ENCODE results near the gene MSI2.

Gene MSI2

GRCh38 chr17:57650548-57650947, 394.2 kb downstream of the MSI2 start:
- Histone ChIP-seq H3K27me3 (ENCODE audit: insufficient read depth, low read length) (no peaks in the 10 kb centered on the region), H2AFZ (ENCODE audit: insufficient read depth, low read length, poor library complexity) (no peak overlapping the region), H3K4me1 (ENCODE audit: control insufficient read depth in 1 of 2, insufficient read depth in 2 of 2, low read length in 2 of 2) (peaks cover 21 to 29% of the 10 kb centered on the region in 2 experiments), H4K91ac (ENCODE audit: low read depth, low read length) (peak overlapping the region; percentile 65), H3K9me3 (ENCODE audit: insufficient read depth, low read depth, low read length) (no peaks in the 10 kb centered on the region), H2AK5ac (ENCODE audit: low read length) (peak overlapping the region; percentile 46), H2BK120ac (ENCODE audit: insufficient read depth, low read length, poor library complexity) (no peak overlapping the region), H3K18ac (ENCODE audit: low read length) (peak overlapping the region; percentile 54), H3K4ac (ENCODE audit: low read depth, low read length) (no peak overlapping the region), H3K79me2 (ENCODE audit: control insufficient read depth, insufficient read depth, low read length, poor library complexity) (no peaks in the 10 kb centered on the region), H3K9ac (ENCODE audit: low read length) (no peak overlapping the region), H4K12ac (ENCODE audit: low read depth, low read length) (no peak overlapping the region), H3K4me2 (ENCODE audit: low read length) (no peak overlapping the region), H3K4me3 (ENCODE audit: low read depth, low read length) (no peak overlapping the region), H3K79me1 (ENCODE audit: low read length) (peaks cover 12% of the 10 kb centered on the region), H3K23ac (ENCODE audit: low read length) (no peak overlapping the region), H3K14ac (ENCODE audit: low read length) (no peak overlapping the region), H4K8ac (ENCODE audit: low read depth, low read length) (no peak overlapping the region), H3K36me3 (ENCODE audit: control insufficient read depth in 1 of 2, insufficient read depth in 2 of 2, low read length in 2 of 2) (peaks cover 16% of the 10 kb centered on the region in 2 experiments), H2BK5ac (ENCODE audit: low read depth, low read length, poor library complexity) (peak overlapping the region; percentile 26), H2BK12ac (ENCODE audit: low read length) (no peak overlapping the region), H3K27ac (ENCODE audit: low read depth, low read length) (peak overlapping the region; percentile 68)
- DNase-seq, result no peak
- no CpG with 5 or more reads among the region's 4 CpGs for WGBS (ENCODE audit: extremely low coverage, insufficient coverage, insufficient read length)

- no peak overlapping the region for H3K4ac ChIP-seq (ENCODE audit: low read depth, low read length)
- H3K36me3 ChIP-seq (ENCODE audit: control insufficient read depth in 1 of 2, insufficient read depth in 2 of 2, low read length in 2 of 2), result peaks cover 16 to 17% of the 10 kb centered on the region in 2 experiments
- H4K12ac ChIP-seq (ENCODE audit: low read depth, low read length), result no peak overlapping the region
- DNase-seq, result no peak
- no CpG with 5 or more reads among the region's 7 CpGs for WGBS (ENCODE audit: extremely low coverage, insufficient coverage, insufficient read length)
- no peak overlapping the region for H3K9ac ChIP-seq (ENCODE audit: low read length)
- H2AFZ ChIP-seq (ENCODE audit: insufficient read depth, low read length, poor library complexity), result no peak overlapping the region
- no peaks in the 10 kb centered on the region for H3K9me3 ChIP-seq (ENCODE audit: insufficient read depth, low read depth, low read length)
- H3K27ac ChIP-seq (ENCODE audit: low read depth, low read length), result no peak overlapping the region
- H3K4me1 ChIP-seq (ENCODE audit: control insufficient read depth in 1 of 2, insufficient read depth in 2 of 2, low read length in 2 of 2), result peaks cover 21 to 29% of the 10 kb centered on the region in 2 experiments
- H3K27me3 ChIP-seq (ENCODE audit: insufficient read depth, low read length), result no peaks in the 10 kb centered on the region
- no peak overlapping the region for H2BK5ac ChIP-seq (ENCODE audit: low read depth, low read length, poor library complexity)
- no peak overlapping the region for H3K18ac ChIP-seq (ENCODE audit: low read length)
- H3K79me1 ChIP-seq (ENCODE audit: low read length), result peaks cover 12% of the 10 kb centered on the region
- no peaks in the 10 kb centered on the region for H3K79me2 ChIP-seq (ENCODE audit: control insufficient read depth, insufficient read depth, low read length, poor library complexity)
- H3K23ac ChIP-seq (ENCODE audit: low read length), result no peak overlapping the region
- H2BK12ac ChIP-seq (ENCODE audit: low read length), result peak overlapping the region; percentile 35
- no peak overlapping the region for H2BK120ac ChIP-seq (ENCODE audit: insufficient read depth, low read length, poor library complexity)
- no peak overlapping the region for H3K4me3 ChIP-seq (ENCODE audit: low read depth, low read length)
- peak overlapping the region; percentile 36 for H4K91ac ChIP-seq (ENCODE audit: low read depth, low read length)
- H2AK5ac ChIP-seq (ENCODE audit: low read length), result no peak overlapping the region
- H3K4me2 ChIP-seq (ENCODE audit: low read length), result no peak overlapping the region
- no peak overlapping the region for H3K14ac ChIP-seq (ENCODE audit: low read length)
- H4K8ac ChIP-seq (ENCODE audit: low read depth, low read length), result no peak overlapping the region
These were observed 395.1 kb downstream of the MSI2 start for GRCh38 chr17:57651451-57651850.

GRCh38 chr17:57651996-57652395, 395.7 kb downstream of the MSI2 start:
- peaks cover 17 to 20% of the 10 kb centered on the region in 2 experiments for H3K36me3 ChIP-seq (ENCODE audit: control insufficient read depth in 1 of 2, insufficient read depth in 2 of 2, low read length in 2 of 2)
- no peak overlapping the region for H3K14ac ChIP-seq (ENCODE audit: low read length)
- H3K4me1 ChIP-seq (ENCODE audit: control insufficient read depth in 1 of 2, insufficient read depth in 2 of 2, low read length in 2 of 2), result peaks cover 21 to 29% of the 10 kb centered on the region in 2 experiments
- no peak overlapping the region for H3K4ac ChIP-seq (ENCODE audit: low read depth, low read length)
- no CpG with 5 or more reads among the region's 13 CpGs for WGBS (ENCODE audit: extremely low coverage, insufficient coverage, insufficient read length)
- H3K79me1 ChIP-seq (ENCODE audit: low read length), result peaks cover 12% of the 10 kb centered on the region
- no peak overlapping the region for H2AK5ac ChIP-seq (ENCODE audit: low read length)
- H3K4me3 ChIP-seq (ENCODE audit: low read depth, low read length), result no peak overlapping the region
- H3K79me2 ChIP-seq (ENCODE audit: control insufficient read depth, insufficient read depth, low read length, poor library complexity), result no peaks in the 10 kb centered on the region
- no peak overlapping the region for H2AFZ ChIP-seq (ENCODE audit: insufficient read depth, low read length, poor library complexity)
- no peak overlapping the region for H3K18ac ChIP-seq (ENCODE audit: low read length)
- H4K91ac ChIP-seq (ENCODE audit: low read depth, low read length), result peak overlapping the region; percentile 15
- H2BK120ac ChIP-seq (ENCODE audit: insufficient read depth, low read length, poor library complexity), result no peak overlapping the region
- H3K9me3 ChIP-seq (ENCODE audit: insufficient read depth, low read depth, low read length), result no peaks in the 10 kb centered on the region
- H3K27me3 ChIP-seq (ENCODE audit: insufficient read depth, low read length), result no peaks in the 10 kb centered on the region
- H4K8ac ChIP-seq (ENCODE audit: low read depth, low read length), result no peak overlapping the region
- no peak overlapping the region for H4K12ac ChIP-seq (ENCODE audit: low read depth, low read length)
- no peak overlapping the region for H3K4me2 ChIP-seq (ENCODE audit: low read length)
- no peak for DNase-seq
- H2BK5ac ChIP-seq (ENCODE audit: low read depth, low read length, poor library complexity), result no peak overlapping the region
- H3K27ac ChIP-seq (ENCODE audit: low read depth, low read length), result no peak overlapping the region
- peak overlapping the region; percentile 31 for H2BK12ac ChIP-seq (ENCODE audit: low read length)
- no peak overlapping the region for H3K23ac ChIP-seq (ENCODE audit: low read length)
- H3K9ac ChIP-seq (ENCODE audit: low read length), result no peak overlapping the region

- Histone ChIP-seq H2BK120ac (ENCODE audit: insufficient read depth, low read length, poor library complexity) (no peak overlapping the region), H3K9me3 (ENCODE audit: insufficient read depth, low read depth, low read length) (no peaks in the 10 kb centered on the region), H3K4ac (ENCODE audit: low read depth, low read length) (no peak overlapping the region), H3K79me2 (ENCODE audit: control insufficient read depth, insufficient read depth, low read length, poor library complexity) (no peaks in the 10 kb centered on the region), H3K9ac (ENCODE audit: low read length) (no peak overlapping the region), H2AK5ac (ENCODE audit: low read length) (no peak overlapping the region), H3K36me3 (ENCODE audit: control insufficient read depth in 1 of 2, insufficient read depth in 2 of 2, low read length in 2 of 2) (peaks cover 17 to 23% of the 10 kb centered on the region in 2 experiments), H2BK5ac (ENCODE audit: low read depth, low read length, poor library complexity) (no peak overlapping the region), H3K4me2 (ENCODE audit: low read length) (no peak overlapping the region), H3K79me1 (ENCODE audit: low read length) (peaks cover 12% of the 10 kb centered on the region), H4K91ac (ENCODE audit: low read depth, low read length) (no peak overlapping the region), H4K8ac (ENCODE audit: low read depth, low read length) (no peak overlapping the region), H2AFZ (ENCODE audit: insufficient read depth, low read length, poor library complexity) (no peak overlapping the region), H3K14ac (ENCODE audit: low read length) (no peak overlapping the region), H2BK12ac (ENCODE audit: low read length) (peak overlapping the region; percentile 37), H3K18ac (ENCODE audit: low read length) (peak overlapping the region; percentile 15), H3K27ac (ENCODE audit: low read depth, low read length) (no peak overlapping the region), H3K27me3 (ENCODE audit: insufficient read depth, low read length) (no peaks in the 10 kb centered on the region), H3K23ac (ENCODE audit: low read length) (no peak overlapping the region), H4K12ac (ENCODE audit: low read depth, low read length) (peak overlapping the region; percentile 31), H3K4me1 (ENCODE audit: control insufficient read depth in 1 of 2, insufficient read depth in 2 of 2, low read length in 2 of 2) (peaks cover 21 to 29% of the 10 kb centered on the region in 2 experiments), H3K4me3 (ENCODE audit: low read depth, low read length) (no peak overlapping the region)
- no CpG with 5 or more reads among the region's 4 CpGs for WGBS (ENCODE audit: extremely low coverage, insufficient coverage, insufficient read length)
- DNase-seq, result no peak
These were observed 396.5 kb downstream of the MSI2 start for GRCh38 chr17:57652811-57653210.
